Neural crest cell (in vitro differentiated cells): ENCODE results near the gene FLYWCH1. TPM values are rescaled to one million over a fixed set of nuclear protein-coding genes. Genes with fewer than 3 reads are reported as not detected.

Experiments
- DNase-seq: peaks from one replicate; pipeline ENCODE4 v3.0.0; 2021; ENCODE audit warnings: low read depth, mixed read lengths, low spot score
- H3K27ac Mint-ChIP-seq: one replicate; pipeline ENCODE4 v1.8.0; 2021; ENCODE audit warnings: mild to moderate bottlenecking, mixed read lengths; ENCODE audit not compliant: unreplicated experiment
- H3K27me3 Mint-ChIP-seq: 2 replicates; pipeline ENCODE4 v1.8.0; 2021; ENCODE audit warnings: low read depth, mild to moderate bottlenecking, mixed read lengths
- H3K36me3 Mint-ChIP-seq: 2 replicates; pipeline ENCODE4 v1.8.0; 2021; ENCODE audit warnings: low read depth, mild to moderate bottlenecking, mixed read lengths
- H3K4me1 Mint-ChIP-seq: 2 replicates; pipeline ENCODE4 v1.8.0; 2021; ENCODE audit warnings: mixed read lengths
- H3K4me3 Mint-ChIP-seq: one replicate; pipeline ENCODE4 v1.8.0; 2021; ENCODE audit warnings: mild to moderate bottlenecking, mixed read lengths
- H3K9me3 Mint-ChIP-seq: 2 replicates; pipeline ENCODE4 v1.8.0; 2021; ENCODE audit warnings: mixed read lengths
- total RNA-seq: library from RNA; stranded (reverse); gene quantifications from 2 replicates; pipeline ENCODE4 v1.2.1, GENCODE V29; 2021
- TF ChIP-seq, protein P1 (sequence below): fragments of 200-600 bp; sonication (generic); conservative IDR thresholded peaks from 2 replicates; pipeline ENCODE4 v1.5.0; 2021; ENCODE audit warnings: antibody characterized with exemption, mild to moderate bottlenecking

FLYWCH1 gene
- total RNA-seq, 1 donor from 2014 or later, result 26.4 TPM

DNA sequence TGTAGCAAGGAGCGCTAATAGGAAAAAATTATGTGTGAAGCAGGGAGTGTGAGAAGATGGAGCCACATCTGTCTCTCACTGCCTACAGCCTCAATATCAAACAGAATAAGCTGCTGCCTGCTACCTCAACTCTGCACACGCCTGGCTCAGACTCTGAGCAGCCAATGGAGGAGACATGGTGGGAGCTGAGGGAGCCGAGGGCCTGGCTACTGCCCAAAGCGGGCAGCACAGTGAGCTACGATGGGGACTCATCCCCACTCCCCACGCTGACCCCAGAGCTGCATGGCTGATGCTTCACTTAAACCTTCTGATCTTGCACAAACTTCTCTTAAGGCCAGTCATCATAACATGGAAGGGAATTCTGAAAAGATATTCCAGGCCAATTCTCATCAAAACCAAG lies 39.8 kb upstream of the FLYWCH1 start:
- Mint-ChIP-seq H3K4me1 (no peaks in the 10 kb centered on the region), H3K27ac (no peak overlapping the region), H3K27me3 (peaks cover 74% of the 10 kb centered on the region), H3K4me3 (no peak overlapping the region), H3K9me3 (no peaks in the 10 kb centered on the region), H3K36me3 (no peaks in the 10 kb centered on the region)
- no peak for DNase-seq
- TF ChIP-seq, protein P1, sequence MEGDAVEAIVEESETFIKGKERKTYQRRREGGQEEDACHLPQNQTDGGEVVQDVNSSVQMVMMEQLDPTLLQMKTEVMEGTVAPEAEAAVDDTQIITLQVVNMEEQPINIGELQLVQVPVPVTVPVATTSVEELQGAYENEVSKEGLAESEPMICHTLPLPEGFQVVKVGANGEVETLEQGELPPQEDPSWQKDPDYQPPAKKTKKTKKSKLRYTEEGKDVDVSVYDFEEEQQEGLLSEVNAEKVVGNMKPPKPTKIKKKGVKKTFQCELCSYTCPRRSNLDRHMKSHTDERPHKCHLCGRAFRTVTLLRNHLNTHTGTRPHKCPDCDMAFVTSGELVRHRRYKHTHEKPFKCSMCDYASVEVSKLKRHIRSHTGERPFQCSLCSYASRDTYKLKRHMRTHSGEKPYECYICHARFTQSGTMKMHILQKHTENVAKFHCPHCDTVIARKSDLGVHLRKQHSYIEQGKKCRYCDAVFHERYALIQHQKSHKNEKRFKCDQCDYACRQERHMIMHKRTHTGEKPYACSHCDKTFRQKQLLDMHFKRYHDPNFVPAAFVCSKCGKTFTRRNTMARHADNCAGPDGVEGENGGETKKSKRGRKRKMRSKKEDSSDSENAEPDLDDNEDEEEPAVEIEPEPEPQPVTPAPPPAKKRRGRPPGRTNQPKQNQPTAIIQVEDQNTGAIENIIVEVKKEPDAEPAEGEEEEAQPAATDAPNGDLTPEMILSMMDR, result no peak

DNA sequence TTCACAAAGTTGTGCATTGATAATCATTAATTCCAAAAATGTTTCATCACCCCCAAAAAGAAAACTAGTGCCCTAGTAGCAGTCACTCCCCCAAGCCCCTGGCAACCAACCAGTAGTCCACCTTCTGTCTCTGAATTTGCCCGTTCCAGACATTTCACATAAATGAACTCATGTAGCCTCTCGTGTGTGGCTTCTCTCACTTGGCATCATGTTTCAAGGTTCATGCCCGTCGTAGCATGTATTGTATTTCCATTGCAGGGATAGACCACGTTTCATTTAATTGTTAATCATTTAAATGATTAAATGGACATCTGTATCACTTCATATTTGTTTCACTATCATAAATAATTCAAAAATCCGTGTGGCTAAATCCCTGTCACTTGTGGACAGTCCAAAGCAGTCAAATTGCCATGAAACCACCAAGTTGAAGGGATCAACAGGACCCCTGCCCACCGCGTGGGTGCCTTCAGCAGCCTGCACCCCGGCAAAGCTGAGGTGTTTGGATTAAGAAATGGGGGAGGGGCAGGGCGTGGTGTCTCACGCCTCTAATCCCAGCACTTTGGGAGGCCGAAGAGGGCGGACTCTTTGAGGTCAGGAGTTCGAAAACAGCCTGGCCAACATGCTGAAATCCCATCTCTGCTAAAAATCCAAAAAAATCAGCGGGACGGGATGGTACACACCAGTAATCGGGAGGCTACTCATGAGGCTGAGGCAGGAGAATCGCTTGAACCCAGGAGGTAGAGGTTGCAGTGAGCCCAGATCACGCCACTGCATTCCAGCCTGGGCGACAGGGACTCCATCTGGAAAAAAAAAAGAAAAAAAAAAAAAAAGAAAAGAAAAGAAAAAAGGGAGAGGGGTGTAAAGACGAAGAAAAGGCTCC lies 37.5 kb upstream of the FLYWCH1 start:
- TF ChIP-seq, protein P1, result no peak
- H3K27ac Mint-ChIP-seq, result no peak overlapping the region
- no peaks in the 10 kb centered on the region for H3K9me3 Mint-ChIP-seq
- no peaks in the 10 kb centered on the region for H3K4me1 Mint-ChIP-seq
- H3K36me3 Mint-ChIP-seq, result no peaks in the 10 kb centered on the region
- no peak for DNase-seq
- H3K27me3 Mint-ChIP-seq, result peaks cover 70% of the 10 kb centered on the region
- peak overlapping the region; percentile 15 for H3K4me3 Mint-ChIP-seq

DNA sequence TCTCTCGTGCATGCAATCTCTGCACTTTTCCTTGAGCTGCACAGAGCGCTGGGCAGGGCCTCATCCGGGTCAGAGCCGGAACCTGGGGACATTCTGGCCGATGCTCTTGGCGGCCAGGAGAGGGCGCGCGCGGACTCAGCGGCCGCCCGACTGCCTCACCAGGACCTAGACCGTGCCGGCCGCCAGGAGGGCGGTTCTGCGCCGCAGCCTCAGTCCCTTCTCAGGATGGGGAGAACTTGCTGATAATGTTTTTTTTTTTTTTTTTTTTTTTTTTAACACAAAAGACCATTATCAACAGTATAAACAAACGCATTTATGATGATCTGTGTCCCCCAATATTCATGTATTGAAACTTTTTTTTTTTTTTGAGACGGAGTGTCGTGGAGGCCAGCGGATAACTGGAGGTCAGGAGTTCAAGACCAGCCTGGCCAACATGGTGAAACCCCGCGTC lies 36.8 kb upstream of the FLYWCH1 start:
- TF ChIP-seq, protein P1, result peak; percentile 96
- no peaks in the 10 kb centered on the region for H3K9me3 Mint-ChIP-seq
- H3K27ac Mint-ChIP-seq, result no peak overlapping the region
- H3K4me1 Mint-ChIP-seq, result no peaks in the 10 kb centered on the region
- DNase-seq, result peak; percentile 61
- peaks cover 70% of the 10 kb centered on the region for H3K27me3 Mint-ChIP-seq
- H3K4me3 Mint-ChIP-seq, result no peak overlapping the region
- H3K36me3 Mint-ChIP-seq, result no peaks in the 10 kb centered on the region

DNA sequence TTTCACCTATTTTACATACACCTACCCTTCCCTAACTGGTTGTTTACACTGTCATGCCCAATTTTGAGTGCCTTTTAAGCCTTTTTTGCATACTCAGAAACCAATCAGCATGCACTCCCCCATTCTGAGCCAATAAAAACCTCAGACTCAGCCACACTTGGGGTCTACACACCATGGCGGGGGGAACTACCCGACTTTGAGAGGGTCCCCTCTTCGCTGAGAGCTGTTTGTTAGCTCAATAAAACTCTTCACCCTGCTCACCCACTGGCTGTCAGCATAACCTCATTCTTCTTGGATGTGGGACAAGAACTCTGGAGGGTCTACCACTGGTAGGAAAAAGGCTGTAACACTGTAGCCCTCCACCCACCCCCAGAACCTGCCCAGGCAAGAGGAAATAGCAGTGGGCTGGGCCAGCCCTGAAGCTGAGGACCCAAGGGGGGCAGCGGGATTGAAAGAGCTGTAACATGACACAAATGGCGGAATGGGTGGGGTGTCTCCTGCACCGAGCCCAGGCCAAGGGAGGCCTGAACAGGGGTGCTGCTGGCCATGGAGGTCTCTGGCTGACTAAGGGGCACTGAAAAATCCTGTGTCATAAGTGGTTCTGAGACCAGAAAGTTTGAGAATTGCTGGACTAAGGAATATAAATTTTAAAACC lies 31.8 kb upstream of the FLYWCH1 start:
- H3K4me3 Mint-ChIP-seq, result peak overlapping the region; percentile 73
- peaks cover 13% of the 10 kb centered on the region for H3K4me1 Mint-ChIP-seq
- no peak for DNase-seq
- no peak overlapping the region for H3K27ac Mint-ChIP-seq
- no peaks in the 10 kb centered on the region for H3K36me3 Mint-ChIP-seq
- H3K9me3 Mint-ChIP-seq, result no peaks in the 10 kb centered on the region
- TF ChIP-seq, protein P1, result no peak
- peaks cover 36% of the 10 kb centered on the region for H3K27me3 Mint-ChIP-seq

DNA sequence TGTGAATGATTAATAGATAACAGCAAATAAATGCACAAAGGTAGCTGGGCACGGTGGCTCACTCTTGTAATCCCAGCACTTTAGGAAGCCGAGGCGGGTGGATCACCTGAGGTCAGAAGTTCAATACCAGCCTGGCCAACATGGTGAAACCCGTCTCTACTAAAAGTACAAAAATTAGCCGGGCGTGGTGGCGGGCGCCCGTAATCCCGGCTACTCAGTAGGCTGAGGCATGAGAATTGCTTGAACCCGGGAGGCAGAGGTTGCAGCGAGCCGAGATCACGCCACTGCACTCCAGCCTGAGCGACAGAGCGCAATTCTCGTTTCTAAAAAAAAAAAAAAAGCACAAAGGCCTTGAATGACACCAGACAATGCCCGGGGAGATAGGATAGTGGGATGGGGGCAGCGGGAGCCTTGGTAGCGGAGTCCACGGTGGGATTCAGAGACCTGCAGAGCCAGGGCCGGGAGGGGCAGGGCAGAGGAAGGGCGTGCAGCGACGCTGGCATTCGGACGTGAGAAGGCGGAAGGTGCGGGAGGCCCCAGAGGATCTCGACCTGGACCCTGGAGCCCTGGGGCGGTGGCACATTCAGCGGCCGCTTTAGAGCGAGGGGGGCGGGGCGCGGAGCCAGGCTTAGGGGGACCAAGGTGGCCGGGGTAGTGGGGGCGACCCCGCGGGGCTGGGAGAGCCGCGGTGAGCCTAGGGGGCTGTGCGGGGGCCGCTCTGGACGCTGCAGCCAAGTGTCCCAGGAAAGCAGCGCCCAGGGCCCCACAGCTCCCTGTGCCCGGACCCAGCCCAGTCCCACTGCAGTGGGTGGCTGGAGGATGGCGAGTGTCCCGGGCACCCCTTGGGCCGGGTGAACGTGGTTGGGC lies 29.7 kb upstream of the FLYWCH1 start:
- no peaks in the 10 kb centered on the region for H3K36me3 Mint-ChIP-seq
- H3K9me3 Mint-ChIP-seq, result peaks cover 2% of the 10 kb centered on the region
- H3K4me3 Mint-ChIP-seq, result peak overlapping the region; percentile 96
- TF ChIP-seq, protein P1, result no peak
- peak overlapping the region; percentile 62 for H3K27ac Mint-ChIP-seq
- H3K4me1 Mint-ChIP-seq, result peaks cover 18% of the 10 kb centered on the region
- H3K27me3 Mint-ChIP-seq, result peaks cover 25% of the 10 kb centered on the region
- peak; percentile 29 for DNase-seq
